ENCODE results near the gene TMEM80. TPM values are rescaled to one million over a fixed set of nuclear protein-coding genes. Genes with fewer than 3 reads are reported as not detected.

TMEM80 gene
- total RNA-seq, 1 donor from 2014 or later, result 37.4 TPM

DNA sequence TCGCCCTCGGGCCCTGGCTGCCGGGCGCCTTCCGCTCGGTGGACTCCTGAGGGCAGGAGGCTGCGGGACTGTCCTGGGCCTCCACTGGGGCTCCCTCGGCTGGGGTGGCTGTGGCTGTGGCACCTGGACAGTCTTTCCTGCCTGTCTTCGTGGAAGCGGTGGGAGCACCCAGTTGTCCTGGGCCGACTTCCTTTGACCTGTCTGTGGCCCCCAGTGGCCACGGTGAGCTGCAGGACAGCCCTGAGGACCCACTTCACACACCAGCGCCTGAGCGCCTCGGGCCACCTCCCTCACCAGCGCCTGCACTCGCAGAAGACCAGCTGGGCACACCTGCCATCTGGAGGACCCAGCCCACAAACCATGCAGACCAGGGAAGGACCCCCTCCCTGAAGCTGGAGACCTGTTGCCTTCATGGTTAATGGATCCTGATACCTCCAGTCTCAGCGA is 8.6 kb downstream of the TMEM80 start:
- Mint-ChIP-seq H3K9me3 (no peaks in the 10 kb centered on the region), H3K4me1 (ENCODE audit: unreplicated experiment) (no peaks in the 10 kb centered on the region)

DNA sequence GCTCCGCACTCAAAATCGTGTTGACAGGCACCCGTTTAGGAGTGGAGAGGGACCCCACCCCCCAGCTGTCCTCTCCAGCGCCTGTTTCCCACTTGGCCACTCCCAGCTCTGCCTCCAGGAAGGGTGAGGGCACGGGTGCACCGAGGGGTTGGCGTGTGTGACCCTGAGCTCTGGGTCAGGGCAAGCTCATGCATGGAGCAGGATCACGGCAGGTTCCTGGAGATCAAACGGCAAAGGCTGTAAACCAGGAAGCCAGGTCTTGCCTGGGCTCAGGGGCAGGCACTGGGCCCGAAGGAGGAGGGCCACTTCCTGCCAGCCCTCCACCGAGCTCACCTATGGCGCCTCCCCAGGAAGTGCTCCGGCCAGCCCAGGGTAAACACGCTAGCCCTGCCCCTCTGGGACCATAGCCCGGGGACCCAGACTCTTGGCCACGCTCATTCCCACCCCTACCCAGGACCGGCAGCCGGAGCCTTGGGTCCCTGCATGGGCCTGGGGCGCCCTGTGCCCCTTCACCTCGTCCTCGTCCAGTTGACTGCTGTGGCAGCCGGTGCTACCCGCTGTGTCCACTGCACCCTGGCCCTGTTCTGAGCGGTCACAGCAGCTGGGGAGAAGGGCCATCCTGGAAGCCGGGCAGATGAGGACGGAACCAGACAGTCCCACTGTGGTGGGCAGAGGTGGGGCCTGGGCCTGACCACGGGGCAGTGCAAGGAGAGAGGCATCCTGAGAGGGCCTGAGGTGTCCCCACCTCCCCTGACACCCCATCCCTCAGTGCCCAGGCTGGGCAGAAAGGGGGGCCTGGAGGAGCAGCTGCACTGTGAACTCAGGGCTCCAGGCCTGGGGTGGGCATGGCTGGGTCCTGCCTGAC is 9.4 kb downstream of the TMEM80 start:
- H3K4me3 Mint-ChIP-seq, result peak overlapping the region; percentile 82
- no peaks in the 10 kb centered on the region for H3K4me1 Mint-ChIP-seq (ENCODE audit: unreplicated experiment)
- H3K27ac Mint-ChIP-seq, result peak overlapping the region; percentile 51
- peak; percentile 69 for DNase-seq (ENCODE audit: extremely low spot score, unreplicated experiment)
- TF ChIP-seq, protein P1, sequence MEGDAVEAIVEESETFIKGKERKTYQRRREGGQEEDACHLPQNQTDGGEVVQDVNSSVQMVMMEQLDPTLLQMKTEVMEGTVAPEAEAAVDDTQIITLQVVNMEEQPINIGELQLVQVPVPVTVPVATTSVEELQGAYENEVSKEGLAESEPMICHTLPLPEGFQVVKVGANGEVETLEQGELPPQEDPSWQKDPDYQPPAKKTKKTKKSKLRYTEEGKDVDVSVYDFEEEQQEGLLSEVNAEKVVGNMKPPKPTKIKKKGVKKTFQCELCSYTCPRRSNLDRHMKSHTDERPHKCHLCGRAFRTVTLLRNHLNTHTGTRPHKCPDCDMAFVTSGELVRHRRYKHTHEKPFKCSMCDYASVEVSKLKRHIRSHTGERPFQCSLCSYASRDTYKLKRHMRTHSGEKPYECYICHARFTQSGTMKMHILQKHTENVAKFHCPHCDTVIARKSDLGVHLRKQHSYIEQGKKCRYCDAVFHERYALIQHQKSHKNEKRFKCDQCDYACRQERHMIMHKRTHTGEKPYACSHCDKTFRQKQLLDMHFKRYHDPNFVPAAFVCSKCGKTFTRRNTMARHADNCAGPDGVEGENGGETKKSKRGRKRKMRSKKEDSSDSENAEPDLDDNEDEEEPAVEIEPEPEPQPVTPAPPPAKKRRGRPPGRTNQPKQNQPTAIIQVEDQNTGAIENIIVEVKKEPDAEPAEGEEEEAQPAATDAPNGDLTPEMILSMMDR (conservative IDR thresholded peaks at IDR 0.05), result no peak
- H3K9me3 Mint-ChIP-seq, result no peaks in the 10 kb centered on the region
- no peaks in the 10 kb centered on the region for H3K36me3 Mint-ChIP-seq
- peaks cover 2% of the 10 kb centered on the region for H3K27me3 Mint-ChIP-seq

More for the DNA sequence above, 8.6 kb downstream of the TMEM80 start:
- TF ChIP-seq, protein P1 (conservative IDR thresholded peaks at IDR 0.05), result no peak
- H3K4me3 Mint-ChIP-seq, result no peak overlapping the region
- H3K36me3 Mint-ChIP-seq, result no peaks in the 10 kb centered on the region
- peaks cover 2% of the 10 kb centered on the region for H3K27me3 Mint-ChIP-seq
- no peak for DNase-seq (ENCODE audit: extremely low spot score, unreplicated experiment)
- H3K27ac Mint-ChIP-seq, result no peak overlapping the region

DNA sequence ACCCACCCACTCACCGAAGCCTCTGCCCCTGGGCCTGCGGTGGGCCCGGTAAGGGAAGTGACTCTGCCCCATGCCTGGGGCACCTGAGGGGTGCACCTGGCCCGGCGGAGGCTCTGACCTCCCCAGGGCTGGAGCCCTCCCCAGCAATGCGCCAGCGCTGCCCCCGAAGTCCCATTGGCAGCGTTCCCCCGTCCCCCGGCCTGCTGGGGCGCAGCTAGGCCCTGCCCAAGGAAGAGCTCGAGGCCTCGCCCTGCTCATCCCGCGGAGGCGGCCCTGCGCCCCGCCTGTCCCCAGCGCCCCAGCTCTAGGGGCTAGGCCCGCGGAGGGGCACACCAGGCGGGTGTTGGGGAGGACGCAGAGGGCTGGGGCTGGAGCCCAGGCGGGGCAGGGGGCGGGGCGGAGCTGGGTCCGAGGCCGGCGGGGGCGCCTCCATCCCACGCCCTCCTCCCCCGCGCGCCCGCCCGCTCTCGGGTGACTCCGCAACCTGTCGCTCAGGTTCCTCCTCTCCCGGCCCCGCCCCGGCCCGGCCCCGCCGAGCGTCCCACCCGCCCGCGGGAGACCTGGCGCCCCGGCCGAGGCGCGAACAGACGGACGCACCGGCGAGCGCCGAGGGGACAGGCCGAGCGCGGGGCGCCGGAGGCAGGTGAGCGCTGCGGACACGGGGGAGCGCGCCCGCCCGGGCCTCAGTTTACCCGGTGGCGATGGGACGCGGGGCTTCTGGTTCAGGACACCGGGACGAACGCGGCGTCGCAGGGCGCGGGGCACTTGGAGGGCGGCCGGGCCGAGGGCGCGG is 10.2 kb downstream of the TMEM80 start, which contains the start of gene EPS8L2:
TSS of gene EPS8L2 (plus strand) at position 586 of the 793 bp plus-strand sequence. CDS start 3,177 bp downstream, outside the sequence.
- Mint-ChIP-seq H3K27ac (peak within 1 kb of the TSS; percentile 90), H3K36me3 (no peaks in the 10 kb centered on the region), H3K4me3 (peak within 1 kb of the TSS; percentile 87), H3K9me3 (no peaks in the 10 kb centered on the region), H3K4me1 (ENCODE audit: unreplicated experiment) (peaks cover under 1% of the 10 kb centered on the region), H3K27me3 (peaks cover 2% of the 10 kb centered on the region)
- peak; percentile 73 for DNase-seq (ENCODE audit: extremely low spot score, unreplicated experiment)
- TF ChIP-seq, protein P1 (conservative IDR thresholded peaks at IDR 0.05), result no peak

DNA sequence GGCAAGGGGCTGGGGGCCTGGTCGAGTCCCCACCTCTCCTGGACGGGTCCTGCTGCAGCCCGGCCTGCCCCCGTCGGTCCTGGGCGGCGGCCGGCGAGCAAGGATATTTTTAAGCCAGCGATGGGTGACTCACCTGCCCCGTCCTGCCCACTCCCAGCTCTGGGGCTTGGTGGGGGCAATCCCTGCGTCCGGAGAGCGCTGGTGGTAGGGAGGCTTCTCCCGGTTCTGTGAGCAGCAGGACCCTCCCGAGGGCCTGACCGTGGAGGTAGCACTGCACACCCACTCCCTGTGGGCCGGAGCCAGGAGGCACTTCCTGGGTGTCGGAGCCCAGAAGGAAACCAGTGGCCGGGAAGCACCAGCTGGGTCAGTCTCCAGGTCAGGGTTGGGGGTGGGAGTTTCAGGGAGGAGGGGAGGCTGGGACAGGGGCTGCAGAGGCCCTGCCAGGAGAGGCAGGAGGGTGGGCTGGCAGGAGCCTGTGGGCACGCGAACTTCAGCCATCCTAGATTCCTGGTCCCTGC is 10.9 kb downstream of the TMEM80 start:
- no peaks in the 10 kb centered on the region for H3K9me3 Mint-ChIP-seq
- no peaks in the 10 kb centered on the region for H3K36me3 Mint-ChIP-seq
- peaks cover 2% of the 10 kb centered on the region for H3K27me3 Mint-ChIP-seq
- peak overlapping the region; percentile 81 for H3K4me3 Mint-ChIP-seq
- TF ChIP-seq, protein P1 (conservative IDR thresholded peaks at IDR 0.05), result no peak
- H3K27ac Mint-ChIP-seq, result no peak overlapping the region
- H3K4me1 Mint-ChIP-seq (ENCODE audit: unreplicated experiment), result peaks cover 7% of the 10 kb centered on the region
- no peak for DNase-seq (ENCODE audit: extremely low spot score, unreplicated experiment)

DNA sequence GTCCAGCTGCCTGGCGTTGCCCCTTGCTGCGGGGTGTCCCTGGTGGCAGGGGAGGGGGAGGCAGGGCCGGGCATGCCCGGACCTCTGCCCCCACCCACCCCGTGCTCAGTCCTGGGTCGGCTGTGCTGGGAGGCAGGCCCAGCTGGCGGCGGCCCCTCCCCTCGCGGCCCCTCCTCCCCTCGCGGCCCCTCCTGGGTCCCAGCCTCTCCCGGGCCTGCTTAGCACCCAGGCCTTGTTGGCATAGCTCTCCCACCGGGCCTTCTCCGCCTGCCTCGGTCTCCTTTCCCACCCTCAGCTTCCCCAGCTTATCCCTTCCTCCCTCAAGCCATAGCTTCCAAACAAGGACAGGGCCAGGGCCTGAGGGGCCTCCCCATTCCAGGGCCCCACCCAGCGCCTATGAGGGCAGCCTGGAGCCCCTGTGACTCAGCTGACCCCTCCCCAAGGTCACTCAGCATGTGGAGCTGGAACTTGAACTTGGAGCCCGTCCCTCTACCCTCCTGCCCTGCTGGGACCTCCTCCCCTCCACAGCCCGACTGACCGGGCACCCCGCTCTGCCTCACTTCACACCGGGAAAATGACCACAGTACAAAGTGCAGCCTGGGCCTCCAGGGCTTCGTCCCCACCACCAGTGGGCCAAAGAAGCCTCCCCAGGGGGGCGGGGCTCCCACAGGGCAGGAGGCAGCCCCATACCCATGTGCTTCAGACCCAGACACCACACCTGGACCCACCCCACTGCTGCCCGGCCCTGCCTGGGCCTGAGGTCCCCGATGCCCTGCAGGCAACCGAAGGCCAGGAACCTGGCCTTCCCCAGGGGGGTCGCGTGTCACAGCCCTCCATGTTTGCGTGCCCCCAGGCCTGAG is 11.6 kb downstream of the TMEM80 start:
- Mint-ChIP-seq H3K36me3 (no peaks in the 10 kb centered on the region), H3K27me3 (peaks cover 2% of the 10 kb centered on the region), H3K9me3 (no peaks in the 10 kb centered on the region), H3K4me1 (ENCODE audit: unreplicated experiment) (peaks cover 7% of the 10 kb centered on the region), H3K4me3 (peak overlapping the region; percentile 87), H3K27ac (peak overlapping the region; percentile 90)
- TF ChIP-seq, protein P1 (conservative IDR thresholded peaks at IDR 0.05), result peak; percentile 56
- peak; percentile 70 for DNase-seq (ENCODE audit: extremely low spot score, unreplicated experiment)
